HG03159 (cell line): Measurements from ENCODE around the gene CNN2.

Experiments used
- ATAC-seq: cut with Tn5 transposase; IDR thresholded peaks from one replicate; pipeline ENCODE4 v1.9.1; 2021; ENCODE audit warnings: mild to moderate bottlenecking, moderate library complexity; ENCODE audit not compliant: unreplicated experiment

CNN2 gene

DNA sequence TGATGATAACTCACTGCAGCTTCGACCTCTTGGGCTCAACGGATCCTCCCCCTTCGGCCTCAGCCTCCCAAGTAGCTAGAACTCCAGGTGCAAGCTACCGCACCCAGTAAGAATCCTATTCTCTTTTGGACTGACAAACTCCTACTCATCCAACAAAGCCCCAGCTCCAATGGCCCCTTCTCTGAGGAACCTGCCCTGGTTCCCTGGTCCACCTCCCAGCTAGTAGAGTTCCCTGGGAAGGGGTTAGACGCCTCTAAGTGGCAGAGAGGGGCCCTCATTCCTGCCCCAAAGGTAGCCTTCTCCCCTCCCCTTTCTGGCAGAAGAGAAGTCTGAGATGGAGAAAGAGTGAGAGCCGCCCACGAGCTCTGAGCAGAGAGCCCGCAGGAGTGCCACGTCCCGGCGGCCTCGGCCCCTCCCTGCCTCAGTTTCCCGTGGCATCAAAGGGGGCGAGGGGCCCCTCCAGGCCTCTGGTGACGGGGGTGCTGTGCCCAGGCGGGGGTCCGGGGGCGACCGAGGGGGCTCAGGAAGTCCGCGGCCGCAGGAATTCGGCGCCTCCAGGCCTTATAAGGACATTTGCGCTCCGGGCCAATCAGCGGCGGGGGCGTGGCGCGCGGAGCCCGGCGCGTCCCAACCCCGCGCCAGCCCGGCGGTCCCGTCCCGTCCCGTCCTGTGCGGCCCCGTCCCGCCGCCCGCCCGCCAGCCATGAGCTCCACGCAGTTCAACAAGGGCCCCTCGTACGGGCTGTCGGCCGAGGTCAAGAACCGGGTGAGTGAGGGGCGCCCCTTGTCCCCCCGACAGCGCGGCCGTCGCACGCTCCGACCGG, at the start of gene CNN2:
CNN2 (plus strand) TSS at position 649 of the 823 bp plus-strand sequence; CDS start at position 703, 54 bp downstream.
- peak; percentile 38 for ATAC-seq

DNA sequence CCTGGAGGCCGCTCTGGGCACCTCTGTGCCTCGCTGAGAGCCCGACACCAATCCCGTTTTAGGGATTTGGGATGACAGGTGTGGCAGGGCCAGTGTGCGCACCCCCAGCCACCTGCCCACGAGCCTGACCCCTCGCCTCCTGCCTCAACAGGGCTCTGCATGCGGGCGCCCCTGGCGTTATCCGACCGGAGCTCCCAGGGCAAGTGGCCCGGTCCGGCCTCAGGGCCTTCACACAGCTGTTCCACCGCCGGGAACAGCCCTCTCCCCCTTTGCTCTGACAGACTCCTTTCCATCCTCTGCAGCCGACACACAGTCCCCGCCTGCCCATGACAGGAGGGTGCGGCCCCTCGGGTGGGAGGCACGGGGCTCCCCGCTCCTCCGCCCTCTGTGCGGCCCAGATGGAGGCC, 49.3 kb upstream of the CNN2 start:
- ATAC-seq, result no peak

DNA sequence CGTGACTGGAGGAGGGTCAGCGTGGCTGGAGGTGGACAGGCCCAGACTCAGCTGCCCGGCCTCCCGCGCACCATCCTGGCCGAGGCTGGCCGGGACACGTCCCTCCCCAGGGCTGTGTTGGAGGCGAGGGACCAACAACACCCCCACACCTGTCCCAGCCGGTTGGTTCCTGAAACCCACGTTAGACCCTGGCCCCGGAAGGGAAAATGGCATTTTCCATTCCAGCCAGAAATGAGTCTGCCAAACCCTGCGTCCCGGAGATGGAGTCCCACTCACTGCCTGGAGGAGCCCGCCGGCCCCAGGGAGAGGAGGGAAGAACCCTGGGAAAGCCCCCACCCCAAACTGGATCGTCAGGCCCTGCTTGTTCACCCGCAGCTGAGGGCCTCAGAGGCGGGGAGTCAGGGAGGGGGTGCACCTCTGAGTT, 47.1 kb upstream of the CNN2 start:
- no peak for ATAC-seq

DNA sequence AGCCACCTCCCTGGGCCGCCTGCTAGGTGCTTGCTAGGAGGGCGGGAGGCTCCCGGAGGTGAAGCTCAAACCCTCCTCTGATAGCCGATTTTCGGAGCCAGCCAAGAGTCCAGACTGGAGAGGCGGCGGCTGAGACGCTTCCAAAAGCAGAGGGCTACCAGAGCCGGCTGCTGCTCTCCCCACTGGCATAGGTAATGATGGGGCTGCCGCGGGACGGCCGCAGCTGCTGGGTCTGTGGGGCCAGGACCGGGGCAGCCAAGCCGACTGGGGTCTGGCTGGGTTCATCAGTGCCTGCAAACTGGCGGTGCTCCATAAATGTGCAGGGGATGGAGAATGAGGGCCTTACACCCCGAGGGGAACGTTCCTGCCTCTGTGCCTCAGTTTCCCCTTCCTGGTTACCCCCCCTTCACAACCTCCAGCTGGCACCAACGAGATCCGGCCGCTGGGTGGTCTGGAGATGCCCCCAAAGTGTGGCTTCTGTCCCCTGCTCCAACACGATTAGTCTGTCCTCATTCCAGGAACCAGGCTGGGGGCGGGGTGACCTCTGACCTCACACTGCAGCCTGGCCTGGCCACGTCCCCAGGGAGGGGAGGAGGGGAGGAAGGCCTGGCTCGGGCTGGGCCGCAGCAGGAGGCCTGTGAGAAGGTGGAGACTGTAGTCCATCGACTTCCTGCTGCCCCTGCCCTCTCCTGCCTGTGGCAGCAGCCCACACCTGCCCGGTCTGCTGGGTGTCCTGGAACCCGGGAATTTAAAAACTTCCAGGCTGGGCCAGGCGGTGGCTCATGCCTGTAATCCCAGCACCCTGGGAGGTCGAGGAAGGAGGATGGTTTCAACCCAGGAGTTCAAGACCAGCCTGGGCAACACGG, 46.0 kb upstream of the CNN2 start:
- ATAC-seq, result no peak

DNA sequence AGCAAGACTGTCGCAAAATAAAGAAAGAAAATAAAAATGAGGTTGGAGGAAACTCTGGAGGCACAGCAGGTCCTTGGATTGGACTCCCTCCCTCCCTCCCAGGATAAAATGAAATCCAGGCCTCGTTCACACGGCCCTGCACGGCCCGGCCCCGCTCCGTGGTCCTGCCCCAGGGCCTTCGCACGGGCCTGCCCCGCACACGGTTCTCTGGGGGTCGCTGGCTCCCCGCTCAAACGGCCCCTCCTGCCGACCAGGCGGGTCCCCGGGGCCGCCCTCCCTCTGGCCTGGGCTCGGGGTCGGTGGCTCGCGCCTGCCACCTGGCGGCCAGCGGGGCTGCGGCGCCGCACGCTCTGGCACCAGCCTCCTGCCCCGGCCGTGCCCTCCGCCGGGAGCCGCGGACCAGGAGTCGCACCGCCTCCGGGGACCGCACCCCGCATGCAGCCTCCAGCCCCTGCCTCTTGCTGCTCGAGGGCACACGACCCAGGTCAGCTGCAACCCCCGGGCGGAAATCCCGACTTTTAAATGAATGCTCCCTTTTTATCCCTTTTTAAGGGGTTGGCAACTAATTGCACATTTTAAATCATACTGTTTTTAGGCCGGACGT, 43.7 kb upstream of the CNN2 start:
- ATAC-seq, result peak; percentile 41

DNA sequence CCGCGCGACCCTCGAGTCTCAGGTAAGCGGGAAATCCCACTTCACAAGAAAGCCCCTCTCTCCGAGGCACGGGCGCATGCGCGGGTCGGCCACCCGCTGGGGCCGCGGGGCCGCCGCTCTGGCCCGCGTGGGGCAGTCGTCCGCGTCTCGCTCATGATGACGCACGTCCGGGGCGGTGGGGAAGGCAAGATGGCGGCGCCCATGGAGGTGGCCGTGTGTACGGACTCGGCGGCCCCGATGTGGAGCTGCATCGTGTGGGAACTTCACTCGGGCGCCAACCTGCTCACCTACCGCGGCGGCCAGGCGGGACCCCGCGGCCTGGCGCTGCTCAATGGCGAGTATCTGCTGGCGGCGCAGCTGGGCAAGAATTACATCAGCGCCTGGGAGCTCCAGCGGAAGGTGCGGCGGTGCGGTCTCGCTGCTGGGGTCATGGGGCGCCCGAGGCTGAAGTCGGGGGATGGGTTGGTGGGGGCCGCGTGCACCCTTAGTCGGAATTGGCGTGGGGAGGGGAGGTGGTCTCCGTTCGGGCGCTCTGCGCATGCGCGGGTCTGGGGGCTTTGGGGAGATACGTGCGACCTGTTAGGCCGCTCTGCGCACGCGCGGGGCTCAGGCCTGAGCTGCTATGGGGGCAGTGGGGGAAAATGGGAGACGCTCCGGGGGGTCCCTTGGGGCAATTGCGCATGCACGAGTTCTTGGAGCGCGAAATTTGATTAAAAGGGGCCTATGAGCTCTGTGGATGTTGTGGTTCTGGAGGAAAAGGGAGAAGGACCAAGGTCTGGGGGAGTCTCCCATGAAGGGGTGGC, 42.0 kb upstream of the CNN2 start, which contains the start of gene WDR18:
WDR18 (plus strand) TSS at position 181 of the 803 bp plus-strand sequence; CDS start at position 190, 9 bp downstream.
- peak; percentile 73 for ATAC-seq

DNA sequence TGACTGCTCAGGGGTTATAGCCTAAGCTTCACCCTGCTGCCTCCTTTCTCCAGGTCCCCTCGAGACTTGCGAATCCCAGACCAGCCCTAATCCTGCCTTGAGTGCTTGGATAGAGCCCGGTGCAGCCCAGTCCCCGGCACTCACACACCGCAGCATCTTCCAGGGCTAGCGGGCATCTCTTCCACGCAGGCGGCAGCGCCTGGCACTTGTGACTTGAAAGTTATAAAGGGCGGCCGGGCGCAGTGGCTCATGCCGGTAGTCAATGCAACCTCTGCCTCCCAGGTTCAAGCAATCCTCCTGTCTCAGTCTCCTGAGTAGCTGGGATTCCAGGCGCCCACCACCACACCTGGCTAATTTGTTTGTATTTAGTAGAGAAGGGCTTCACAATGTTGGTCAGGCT, 40.3 kb upstream of the CNN2 start:
- ATAC-seq, result no peak

DNA sequence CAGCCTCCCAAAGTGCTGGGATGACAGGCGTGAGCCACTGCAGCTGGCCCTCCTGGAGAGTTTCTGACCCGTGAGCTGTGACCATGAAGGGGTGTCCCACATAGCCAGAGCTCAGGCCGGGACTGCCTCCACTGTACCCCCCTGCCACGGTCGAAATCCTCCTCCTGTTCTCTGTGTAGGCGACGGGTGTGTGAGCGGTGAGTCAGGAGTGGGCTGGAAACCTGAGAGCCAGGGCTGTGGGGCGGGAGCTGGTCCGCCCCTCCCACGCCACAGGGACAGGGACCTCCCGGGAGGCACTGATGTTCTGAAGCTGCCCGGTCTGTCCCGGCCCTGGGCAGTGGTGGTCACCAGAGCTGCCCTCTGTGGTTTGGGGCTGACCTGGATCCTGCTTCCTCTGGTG, 38.3 kb upstream of the CNN2 start:
- no peak for ATAC-seq

DNA sequence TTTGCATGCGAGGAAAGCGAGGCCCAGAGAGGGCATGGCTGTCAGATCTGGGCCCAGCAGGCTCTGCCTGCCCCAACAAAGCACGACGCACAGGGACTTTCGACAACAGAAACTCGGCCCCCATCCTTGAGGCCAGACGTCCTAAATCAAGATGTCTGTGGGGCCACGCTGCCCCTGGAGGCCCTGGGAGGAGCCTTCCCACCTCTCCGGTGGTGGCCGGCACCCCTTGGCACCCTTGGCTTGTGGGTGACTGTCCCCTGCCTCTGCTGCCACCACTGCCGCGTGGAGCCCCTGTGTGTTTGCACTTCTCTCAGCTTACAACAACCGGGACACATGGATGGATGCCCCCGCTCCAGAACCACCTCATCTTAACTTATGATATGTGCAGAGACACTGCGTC, 37.9 kb upstream of the CNN2 start:
- no peak for ATAC-seq

DNA sequence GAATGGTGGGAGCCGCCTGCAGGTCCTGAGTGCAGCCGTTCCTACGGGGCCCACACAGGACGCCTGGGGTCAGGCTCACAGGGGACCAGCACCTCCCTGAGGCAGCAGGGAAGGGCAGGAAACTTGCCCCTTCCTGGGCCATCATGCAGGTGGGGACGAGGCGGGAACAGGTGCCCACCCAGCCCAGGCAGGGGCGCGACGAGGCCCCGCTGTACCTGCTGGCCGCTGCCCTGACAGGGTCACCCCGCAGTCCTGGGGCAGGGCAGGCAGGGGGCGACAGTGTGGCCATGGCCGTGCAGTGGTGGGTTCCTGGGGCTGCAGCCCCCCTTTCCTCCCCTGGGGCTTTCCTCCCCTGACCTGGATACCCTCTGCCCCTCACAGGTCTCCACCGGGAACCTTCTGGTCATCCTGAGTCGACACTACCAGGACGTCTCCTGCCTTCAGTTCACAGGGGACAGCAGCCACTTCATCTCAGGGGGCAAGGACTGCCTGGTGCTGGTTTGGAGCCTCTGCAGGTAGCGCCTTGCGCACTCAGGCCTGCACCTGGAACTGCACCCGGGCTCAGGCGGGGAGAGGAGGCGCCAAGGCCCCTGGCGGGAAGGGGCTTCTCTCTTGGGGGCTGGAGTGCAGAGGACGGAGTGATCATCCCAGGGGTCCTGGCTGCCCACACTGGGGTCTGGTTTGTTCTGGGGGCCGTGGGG, 36.9 kb upstream of the CNN2 start:
- no peak for ATAC-seq

DNA sequence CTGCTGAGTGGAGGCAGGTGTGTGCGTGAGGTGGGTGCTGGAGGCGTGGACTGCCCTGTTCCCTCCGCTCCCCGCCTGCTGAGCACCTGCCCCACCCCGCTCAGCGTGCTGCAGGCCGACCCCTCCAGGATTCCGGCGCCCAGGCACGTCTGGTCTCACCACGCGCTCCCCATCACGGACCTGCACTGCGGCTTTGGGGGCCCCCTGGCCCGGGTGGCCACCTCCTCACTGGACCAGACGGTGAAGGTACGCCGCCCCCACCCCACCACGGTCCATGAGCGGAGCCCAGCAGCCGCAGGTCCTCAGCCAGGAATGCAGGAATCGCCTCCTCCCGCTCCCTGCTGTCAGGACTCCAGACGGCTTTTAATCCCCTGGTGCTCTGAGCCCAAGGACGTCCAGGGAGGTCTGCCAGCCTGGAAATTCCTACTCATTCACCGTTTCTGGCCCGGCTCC, 36.3 kb upstream of the CNN2 start:
- ATAC-seq, result no peak

DNA sequence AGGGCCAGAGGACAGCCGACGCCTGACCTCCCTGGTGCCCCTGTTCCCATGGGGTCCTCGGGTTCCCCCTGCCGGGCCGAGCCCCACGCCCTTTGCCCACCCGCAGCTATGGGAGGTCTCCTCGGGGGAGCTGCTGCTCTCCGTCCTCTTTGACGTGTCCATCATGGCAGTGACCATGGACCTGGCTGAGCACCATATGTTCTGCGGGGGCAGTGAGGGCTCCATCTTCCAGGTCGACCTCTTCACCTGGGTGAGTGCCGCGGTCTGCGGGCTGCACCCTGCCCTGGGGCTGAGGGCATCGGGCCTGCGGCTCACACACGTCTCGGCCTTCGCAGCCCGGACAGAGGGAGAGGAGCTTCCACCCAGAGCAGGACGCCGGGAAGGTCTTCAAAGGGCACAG, 35.7 kb upstream of the CNN2 start:
- no peak for ATAC-seq

DNA sequence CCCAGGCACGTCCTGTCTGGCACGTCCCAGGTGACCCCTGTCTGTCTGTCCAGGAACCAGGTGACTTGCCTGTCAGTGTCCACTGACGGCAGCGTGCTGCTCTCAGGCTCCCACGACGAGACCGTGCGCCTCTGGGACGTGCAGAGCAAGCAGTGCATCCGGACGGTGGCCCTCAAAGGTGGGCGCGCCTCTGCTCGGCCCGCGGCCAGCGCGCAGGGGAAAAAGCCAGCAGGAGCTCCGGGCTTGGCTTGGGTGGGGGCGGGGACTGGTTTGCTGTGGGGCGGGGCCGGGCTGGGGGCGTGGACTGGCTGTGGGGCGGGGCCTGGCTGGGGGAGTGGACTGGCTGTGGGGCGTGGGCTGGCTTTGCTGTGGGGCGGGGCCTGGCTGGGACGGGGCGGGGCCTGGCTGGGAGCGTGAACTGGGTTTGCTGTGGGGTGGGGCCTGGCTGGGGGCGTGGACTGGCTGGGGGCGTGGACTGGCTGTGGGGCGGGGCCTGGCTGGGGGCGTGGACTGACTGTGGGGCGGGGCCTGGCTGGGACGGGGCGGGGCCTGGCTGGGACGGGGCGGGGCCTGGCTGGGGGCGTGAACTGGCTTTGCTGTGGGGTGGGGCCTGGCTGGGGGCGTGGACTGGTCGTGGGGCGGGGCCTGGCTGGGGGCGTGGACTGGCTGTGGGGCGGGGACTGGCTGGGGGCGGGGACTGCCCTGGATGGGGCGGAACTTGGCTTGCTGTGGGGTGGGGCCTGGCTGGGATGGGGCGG, 35.1 kb upstream of the CNN2 start:
- no peak for ATAC-seq

DNA sequence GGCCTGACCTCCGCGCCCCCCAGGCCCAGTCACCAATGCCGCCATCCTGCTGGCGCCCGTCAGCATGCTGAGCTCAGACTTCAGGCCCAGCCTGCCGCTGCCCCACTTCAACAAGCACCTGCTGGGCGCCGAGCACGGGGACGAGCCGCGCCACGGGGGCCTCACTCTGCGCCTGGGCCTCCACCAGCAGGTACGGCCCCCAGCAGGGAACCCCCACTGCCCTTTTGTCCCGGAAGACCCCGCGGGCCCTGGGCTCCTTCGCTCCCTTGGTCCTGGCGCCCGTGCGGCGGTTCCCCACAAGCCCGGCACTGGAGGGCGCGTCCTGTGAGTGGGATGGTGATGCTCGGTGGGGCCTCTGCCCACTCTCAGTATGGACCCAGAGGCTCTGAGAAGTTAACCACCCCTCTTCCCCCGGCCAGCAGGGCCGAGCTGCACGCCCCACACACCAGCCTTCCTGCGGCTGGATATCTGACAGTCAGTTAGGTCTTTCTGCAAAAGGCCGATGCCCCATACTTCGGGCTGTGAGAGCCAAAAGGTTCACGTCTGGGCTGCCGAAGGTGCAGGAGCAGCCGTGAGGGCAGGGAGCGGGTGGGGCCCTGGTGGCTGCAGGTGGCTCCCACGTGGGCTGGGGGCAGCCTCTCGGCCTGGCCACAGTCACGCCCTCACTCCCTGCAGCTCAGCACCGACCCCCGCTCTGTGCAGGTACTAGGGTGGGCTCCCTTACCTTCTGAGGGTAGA, 34.3 kb upstream of the CNN2 start:
- no peak for ATAC-seq

DNA sequence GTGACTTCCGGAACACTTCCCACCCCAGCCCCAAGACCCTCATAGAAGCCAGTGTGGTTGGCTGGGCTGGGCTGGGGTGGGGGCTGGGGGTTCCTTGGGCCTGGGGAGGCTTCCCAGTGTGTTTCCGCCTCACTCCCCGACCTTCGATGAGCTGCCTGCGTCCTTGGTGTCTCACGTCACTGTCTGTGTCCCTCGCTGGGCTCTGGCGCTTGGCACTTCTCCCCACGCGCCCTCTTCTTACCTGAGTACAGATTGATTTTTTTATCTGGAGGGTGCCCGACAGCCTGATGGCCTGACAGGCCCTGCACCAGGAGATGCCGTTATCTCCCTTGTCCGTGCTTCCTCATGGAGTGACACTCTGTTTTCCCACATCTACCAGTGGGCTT, 33.7 kb upstream of the CNN2 start:
- ATAC-seq, result no peak

DNA sequence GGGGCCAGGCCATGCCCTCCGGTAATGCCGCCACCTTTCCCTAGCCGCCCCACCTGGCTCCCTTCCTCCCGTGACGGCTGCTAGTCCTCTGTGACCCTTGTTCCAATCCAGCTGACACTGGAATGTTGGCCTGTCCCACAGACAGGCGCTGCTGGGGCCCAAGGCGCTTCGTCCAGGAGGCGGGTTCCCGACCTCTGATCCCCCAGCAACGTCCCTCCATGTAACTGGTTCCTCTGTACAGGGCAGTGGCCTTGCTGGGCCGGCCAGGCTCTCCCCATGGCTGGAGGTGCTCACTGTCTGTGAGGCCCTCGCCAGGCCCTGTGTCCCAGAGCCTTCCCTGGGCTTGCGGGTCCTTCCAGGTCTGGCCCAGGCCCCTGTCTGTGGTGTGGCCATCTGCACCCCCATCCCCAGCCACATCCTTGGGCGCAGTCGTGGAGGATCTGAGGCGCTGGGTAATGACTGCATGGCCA, 33.0 kb upstream of the CNN2 start:
- ATAC-seq, result no peak

DNA sequence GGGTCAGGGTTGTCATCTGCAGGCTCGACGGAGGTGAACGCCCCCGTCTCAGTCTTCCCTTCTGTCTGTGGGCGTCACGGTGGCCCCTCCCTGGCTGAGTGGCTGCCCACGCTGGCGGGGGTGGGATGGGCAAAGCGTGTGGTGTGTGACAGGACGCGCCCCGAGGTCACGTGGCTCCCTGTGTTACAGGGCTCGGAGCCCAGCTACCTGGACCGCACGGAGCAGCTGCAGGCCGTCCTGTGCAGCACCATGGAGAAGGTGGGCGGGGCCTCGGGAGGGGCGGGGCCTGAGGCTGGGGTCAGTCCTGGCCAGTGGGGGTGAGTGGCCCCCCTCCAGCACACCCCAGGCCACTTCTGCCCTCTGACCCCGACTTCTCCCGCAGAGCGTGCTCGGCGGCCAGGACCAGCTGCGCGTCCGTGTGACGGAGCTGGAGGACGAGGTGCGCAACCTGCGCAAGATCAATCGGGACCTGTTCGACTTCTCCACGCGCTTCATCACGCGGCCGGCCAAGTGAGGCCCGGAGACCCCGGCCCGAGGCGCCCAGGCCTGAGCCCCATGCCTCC, 32.5 kb upstream of the CNN2 start:
- no peak for ATAC-seq

DNA sequence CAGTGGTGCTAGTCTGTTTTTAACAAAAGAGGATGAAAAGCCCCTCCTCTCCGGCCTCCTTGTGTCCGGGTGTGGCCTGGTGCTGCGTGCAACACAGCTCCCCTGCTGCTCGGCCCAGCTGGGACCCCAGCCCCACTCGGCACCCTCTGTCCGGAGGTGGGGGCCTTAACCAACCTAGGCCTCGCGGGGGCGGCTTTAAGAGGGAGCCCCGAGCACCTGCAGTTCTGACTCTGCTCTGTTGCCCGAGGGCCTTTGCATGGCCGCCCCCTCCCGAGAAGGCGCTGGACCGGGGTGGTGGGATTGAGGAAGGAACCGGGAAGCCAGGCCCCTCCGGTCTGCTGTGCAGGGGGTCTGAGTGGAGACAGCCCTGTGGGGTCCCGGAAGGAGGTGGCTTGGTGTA, 31.9 kb upstream of the CNN2 start:
- ATAC-seq, result no peak
